GM21526 (cell line): Measurements from ENCODE around the gene CDC42.
"Not testable (repeated sequence)": the region's sequence is repeated elsewhere in the genome, so short reads cannot be mapped to it uniquely, and the experiment has no call there.

Experiments
- ATAC-seq: cut with Tn5 transposase; IDR thresholded peaks from one replicate; pipeline ENCODE4 v1.9.1; 2021; ENCODE audit warnings: moderate library complexity; ENCODE audit not compliant: unreplicated experiment, low FRiP score

The CDC42 gene

DNA sequence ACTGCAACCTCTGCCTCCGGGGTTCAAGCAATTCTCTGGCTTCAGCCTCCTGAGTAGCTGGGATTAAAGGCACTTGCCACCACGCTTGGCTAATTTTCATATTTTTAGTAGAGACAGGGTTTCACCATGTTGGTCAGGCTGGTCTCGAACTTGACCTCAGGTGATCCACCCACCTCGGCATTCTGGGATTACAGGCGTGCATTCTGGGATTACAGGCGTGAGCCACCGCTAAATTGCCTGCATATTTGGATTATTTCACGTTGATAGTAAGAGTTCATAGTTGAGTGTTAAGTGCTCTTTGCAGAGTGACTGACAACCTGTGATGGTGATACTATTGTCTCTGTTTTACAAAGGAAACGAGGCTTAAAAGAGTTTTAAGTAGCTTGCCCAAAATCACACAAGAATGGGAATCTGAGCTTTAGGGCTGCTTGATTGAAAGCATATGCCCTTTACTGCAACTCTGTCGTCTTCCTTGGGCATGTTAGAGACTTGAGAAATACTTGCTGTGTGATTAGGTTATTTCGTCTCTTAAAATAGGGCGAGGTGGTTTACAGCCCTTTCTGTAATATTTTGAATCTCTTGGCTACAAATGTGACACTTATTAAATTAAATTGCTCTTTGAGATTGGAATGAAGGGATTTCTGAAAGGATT, 12.4 kb downstream of the CDC42 start:
- ATAC-seq = no peak

GRCh38 chr1:22071511-22071910, 19.0 kb downstream of the CDC42 start:
- ATAC-seq = no peak

DNA sequence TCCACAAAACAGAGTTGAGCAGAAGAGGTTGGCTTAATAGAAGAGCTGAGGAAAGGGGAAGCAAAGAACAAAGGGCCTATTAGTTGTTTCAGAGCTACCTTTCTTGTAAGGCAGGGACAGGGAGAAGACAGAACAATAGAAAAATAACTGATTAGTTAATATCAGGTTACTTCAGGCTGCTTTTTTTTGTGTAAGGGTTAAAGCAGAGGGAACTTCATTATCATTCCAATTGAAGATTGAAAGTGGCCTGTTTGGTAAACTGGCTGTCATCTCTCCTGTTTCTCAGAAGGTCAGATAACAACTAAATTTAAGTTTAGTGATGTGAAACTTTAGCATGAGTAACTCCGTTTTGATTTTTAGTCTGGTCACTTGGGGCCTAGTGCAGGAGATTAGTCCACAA, 22.3 kb downstream of the CDC42 start:
- ATAC-seq = no peak

DNA sequence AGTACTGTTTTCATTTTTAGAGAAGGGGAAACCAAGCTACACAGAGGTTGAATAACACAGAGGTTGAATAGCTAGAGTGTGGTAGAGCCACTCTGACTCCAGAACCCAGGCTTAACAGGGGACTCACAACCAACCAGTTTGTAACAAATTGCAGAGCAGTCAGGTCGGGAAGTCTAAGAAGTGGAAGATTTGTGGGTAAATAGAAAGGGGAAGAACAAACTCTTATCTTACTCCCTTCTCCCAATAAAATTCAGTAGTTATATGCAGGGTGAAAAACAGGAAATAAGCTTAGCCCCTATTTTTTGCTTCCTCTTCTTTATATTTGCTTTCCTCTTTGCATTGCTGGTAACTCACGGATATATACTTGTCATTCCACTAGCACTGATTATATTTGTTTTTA, 23.2 kb downstream of the CDC42 start:
- no peak for ATAC-seq

GRCh38 chr1:22076346-22076745, 23.8 kb downstream of the CDC42 start:
- no peak for ATAC-seq

DNA sequence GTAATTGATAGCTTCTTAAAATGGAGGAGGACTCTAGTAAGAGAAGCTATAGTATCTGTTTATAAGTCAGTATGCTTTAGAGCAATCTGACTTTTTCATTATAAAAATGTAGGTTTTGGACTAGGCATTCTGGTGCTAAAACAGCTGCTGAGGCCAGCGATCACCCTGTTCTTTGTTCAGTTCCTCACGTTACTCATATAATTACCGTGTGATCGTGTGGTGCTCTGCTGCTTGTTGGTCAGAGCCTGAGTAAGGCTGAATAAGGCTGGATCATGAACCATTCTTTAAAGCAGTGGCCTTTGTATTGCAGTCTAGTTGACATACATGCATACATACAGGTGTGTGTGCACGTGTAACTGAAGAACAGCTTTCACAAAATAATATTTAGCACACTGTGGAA, 25.2 kb downstream of the CDC42 start:
- no peak for ATAC-seq

DNA sequence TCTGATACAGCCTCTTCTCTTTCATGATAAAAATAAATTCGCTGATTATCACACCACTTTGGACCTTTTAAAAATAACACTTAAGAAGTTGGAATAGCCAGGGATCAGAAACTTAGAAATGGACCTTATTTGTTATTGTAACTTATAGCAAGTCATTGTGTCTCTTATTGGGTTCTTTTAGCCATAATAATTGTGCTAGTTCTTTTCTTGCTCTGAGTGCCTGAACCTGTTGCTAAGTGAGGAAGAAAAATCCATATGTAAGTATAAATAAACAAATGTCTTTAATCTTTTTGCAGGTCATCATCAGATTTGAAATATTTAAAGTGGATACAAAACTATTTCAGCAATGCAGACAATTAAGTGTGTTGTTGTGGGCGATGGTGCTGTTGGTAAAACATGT, 25.6 kb downstream of the CDC42 start:
- ATAC-seq = no peak

DNA sequence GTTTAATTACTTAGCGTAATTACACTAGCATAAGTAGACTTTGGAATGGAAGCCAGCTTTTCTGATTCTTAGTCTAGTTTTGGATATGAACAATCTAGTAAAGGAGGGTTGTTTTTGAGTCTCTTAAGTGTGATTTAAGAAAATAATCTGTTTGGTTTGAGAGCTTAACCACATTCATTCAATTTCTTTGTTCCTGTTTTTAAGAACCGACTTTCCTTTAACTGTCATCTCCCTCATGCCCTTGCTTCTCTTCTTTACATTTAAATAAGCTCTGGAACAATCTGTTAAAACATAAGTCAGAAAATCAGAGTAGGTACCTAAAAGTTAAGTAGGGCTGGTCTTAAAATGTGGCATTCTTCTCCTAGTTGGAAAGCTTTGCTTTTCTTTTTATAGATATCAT, 27.7 kb downstream of the CDC42 start:
- ATAC-seq = no peak

- no peak for ATAC-seq
Observed at GRCh38 chr1:22088331-22088730, 35.8 kb downstream of the CDC42 start.

GRCh38 chr1:22089134-22089571, 36.6 kb downstream of the CDC42 start:
- ATAC-seq = no peak

DNA sequence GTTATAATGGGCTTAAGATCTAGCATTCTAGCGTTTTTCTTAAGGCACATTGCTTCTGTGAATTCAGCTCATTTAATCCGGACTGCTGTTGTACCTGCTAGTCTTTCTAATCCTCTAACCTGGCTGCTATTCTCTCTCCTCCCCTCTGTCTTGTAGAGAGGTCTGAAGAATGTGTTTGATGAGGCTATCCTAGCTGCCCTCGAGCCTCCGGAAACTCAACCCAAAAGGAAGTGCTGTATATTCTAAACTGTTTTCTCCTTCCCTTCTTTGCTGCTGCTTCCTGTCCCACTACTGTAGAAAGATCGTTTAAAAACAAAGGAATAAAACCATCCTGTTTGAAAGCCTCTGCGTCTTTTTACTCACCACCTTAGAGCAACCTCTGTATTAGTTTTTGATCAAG, 37.3 kb downstream of the CDC42 start:
- ATAC-seq = no peak

DNA sequence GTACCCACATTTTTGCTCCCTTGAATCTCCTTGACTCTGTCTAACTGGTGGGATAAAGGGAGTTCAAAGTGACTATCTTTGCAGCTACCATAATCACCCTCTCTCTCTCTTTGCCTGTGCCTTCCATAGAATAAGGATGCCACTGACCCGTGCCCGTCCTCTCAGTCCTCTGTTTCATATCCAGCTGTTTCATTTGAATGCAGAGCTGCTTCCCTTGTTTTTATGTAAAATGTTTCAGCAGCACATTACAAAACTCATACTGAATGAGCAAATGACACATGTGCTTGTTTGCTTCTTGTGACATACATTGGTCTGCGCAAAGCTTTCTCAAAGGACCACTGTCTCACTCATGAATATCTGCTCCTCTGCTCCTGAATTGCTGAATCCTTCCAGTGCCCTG, 38.4 kb downstream of the CDC42 start:
- no peak for ATAC-seq

- not testable (repeated sequence) for ATAC-seq
Observed at GRCh38 chr1:22092026-22092768, 39.7 kb downstream of the CDC42 start.

DNA sequence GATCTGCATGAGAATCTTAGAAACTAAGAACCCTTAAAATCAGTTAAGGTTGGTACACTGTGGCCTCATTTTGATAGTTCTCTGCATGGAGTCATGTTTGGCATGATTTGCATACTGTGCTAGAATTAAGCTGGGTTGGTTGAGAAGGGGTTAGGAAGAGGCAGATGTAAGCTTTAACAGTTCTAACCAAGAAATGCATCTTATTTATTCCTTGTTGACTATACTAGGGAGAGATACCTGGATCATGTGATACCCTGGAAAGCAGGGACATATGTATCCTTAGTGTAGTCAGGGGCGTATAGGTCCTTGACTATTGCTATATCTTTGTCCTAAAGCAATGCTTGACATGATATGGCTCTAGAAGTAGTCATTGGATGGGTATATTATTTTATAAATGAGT, 41.0 kb downstream of the CDC42 start:
- no peak for ATAC-seq

GRCh38 chr1:22096036-22096435, 43.5 kb downstream of the CDC42 start:
- ATAC-seq = no peak

DNA sequence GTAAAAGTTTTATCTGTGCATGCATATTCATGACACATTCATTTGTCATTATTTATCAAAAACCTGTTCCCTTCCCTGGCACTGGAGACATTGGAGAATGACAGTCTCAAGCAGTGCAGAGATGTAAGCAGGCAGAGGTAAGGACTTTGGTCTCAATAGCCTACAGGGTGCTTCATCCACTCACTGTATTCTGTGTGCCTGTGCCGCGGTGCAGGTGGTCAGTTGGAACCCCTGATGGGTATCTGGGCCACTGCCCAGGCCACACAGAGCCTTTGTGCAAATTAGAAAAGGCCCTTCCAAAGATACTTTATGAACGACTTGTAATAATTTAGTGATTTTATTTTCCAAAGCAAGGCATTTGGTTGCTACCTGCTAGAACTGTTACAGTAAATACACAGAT, 44.0 kb downstream of the CDC42 start:
- ATAC-seq = no peak

- ATAC-seq = no peak
Observed at GRCh38 chr1:22098752-22099151, 46.2 kb downstream of the CDC42 start.

DNA sequence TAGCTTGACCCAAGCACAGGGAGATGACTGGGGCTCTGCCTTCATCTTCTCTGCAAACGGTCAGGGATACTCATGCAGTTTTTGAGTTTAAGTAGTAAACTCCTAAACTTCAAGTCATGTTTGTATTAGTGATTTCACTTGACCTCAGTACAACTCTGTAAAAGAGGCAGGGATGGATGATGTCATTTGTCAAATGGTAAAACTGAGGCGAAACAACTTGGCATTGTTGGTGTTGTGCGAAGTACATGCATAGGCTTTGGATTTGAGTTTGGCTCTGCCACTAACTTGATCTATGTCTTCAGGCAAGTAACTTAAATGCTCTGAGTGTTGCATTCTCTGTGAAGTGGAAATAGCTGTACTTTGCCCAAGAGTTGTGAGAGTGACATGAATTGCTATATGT, 47.7 kb downstream of the CDC42 start:
- no peak for ATAC-seq

GRCh38 chr1:22101199-22101598, 48.7 kb downstream of the CDC42 start:
- ATAC-seq = no peak

- no peak for ATAC-seq
Observed at GRCh38 chr1:22101995-22102394, 49.5 kb downstream of the CDC42 start.

DNA sequence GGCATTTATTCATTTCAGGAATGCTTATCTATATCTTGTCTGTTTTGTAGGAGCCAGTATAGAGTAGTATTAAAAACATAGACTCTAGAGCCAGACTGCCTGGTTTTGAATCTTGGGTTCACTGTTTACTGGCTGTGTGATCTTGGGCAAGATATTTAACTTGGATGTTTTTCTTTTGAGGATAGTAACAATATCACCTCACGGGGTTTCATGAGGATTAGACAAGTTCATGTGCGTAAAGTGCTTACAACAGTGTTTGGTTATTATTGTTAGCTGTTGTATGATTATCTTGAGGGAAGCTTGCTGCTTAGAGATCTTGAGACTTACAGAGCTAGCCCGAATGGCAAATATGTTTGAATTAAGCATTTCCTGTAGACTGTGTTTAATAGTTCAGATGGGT, 50.2 kb downstream of the CDC42 start:
- ATAC-seq = no peak

- no peak for ATAC-seq
Observed at GRCh38 chr1:22104094-22104493, 51.6 kb downstream of the CDC42 start.
